ENCODE results near the gene KIF1B. TPM values are rescaled to one million over a fixed set of nuclear protein-coding genes. Genes with fewer than 3 reads are reported as not detected.

Gene KIF1B
- total RNA-seq, 1 experiment from 2014 or later, result 28.1 TPM

GRCh38 chr1:10280439-10281350, 70.3 kb downstream of the KIF1B start:
- intact Hi-C loops (cut with micrococcal nuclease), result no loop called here
- Histone ChIP-seq H3K9ac (ENCODE audit: low read length) (no peak overlapping the region), H3K9me3 (ENCODE audit: control insufficient read depth in 1 of 2, insufficient read depth in 1 of 2, low read depth in 1 of 2, low read length in 2 of 2) (no peaks in the 10 kb centered on the region), H3K79me2 (ENCODE audit: insufficient read depth, low read length) (no peaks in the 10 kb centered on the region), H3K4me3 (replicated peaks in 1 of 2; ENCODE audit: low read depth in 1 of 2, low read length in 2 of 2) (no peak overlapping the region), H4K20me1 (ENCODE audit: insufficient read depth) (no peaks in the 10 kb centered on the region), H3K27ac (ENCODE audit: low read depth, low read length) (no peak overlapping the region), H2AFZ (ENCODE audit: low read depth, low read length, poor library complexity, severe bottlenecking) (no peak overlapping the region), H3K4me2 (ENCODE audit: low read length) (no peak overlapping the region), H3K4me1 (ENCODE audit: control insufficient read depth in 1 of 2, insufficient read depth in 2 of 2, low read length in 2 of 2) (no peaks in the 10 kb centered on the region), H3K27me3 (ENCODE audit: insufficient read depth, low read length) (no peaks in the 10 kb centered on the region), H3K36me3 (ENCODE audit: control insufficient read depth in 1 of 2, insufficient read depth in 2 of 2, low read length in 2 of 2) (peaks cover 0 to 11% of the 10 kb centered on the region in 2 experiments; a peak in 1 of 4 replicates), H3K9me2 (ENCODE audit: insufficient read depth) (no peaks in the 10 kb centered on the region)
- BruUV-seq (replicated peaks), result no TSS peak
- ATAC-seq, result no peak
- no peak for DNase-seq (ENCODE audit: low read depth, low spot score)
- ChIA-PET POLR2A (no interaction called here), RAD21 (ENCODE audit: low non-redundant PET in 1 of 2, low total read pairs in 2 of 2, uncharacterized antibody in 2 of 2, unreplicated experiment in 2 of 2) (no interaction called here), CTCF (no interaction called here)
- TF ChIP-seq CBX3 (IDR thresholded peaks at IDR 0.05; ENCODE audit: low read depth) (no peak), POLR2A (IDR thresholded peaks at IDR 0.05; ENCODE audit: borderline replicate concordance, extremely low read depth, insufficient read depth, insufficient read length) (no peak), ZFX (IDR thresholded peaks at IDR 0.05) (no peak), EZH2 (IDR thresholded peaks at IDR 0.05) (no peak), ZBTB33 (IDR thresholded peaks at IDR 0.05; ENCODE audit: extremely low read depth, insufficient replicate concordance, low read length) (no peak), CEBPB (IDR thresholded peaks at IDR 0.05; ENCODE audit: low read depth) (no peak), FOSL1 (IDR thresholded peaks at IDR 0.05; ENCODE audit: low read depth) (no peak), EZH2phosphoT487 (IDR thresholded peaks at IDR 0.05; ENCODE audit: borderline replicate concordance) (no peak), JUND (IDR thresholded peaks at IDR 0.05) (no peak), SP1 (IDR thresholded peaks at IDR 0.05; ENCODE audit: low read depth) (no peak), SRF (IDR thresholded peaks at IDR 0.05; ENCODE audit: low read depth) (no peak), REST (IDR thresholded peaks at IDR 0.05; ENCODE audit: low read depth) (no peak), POLR2AphosphoS5 (IDR thresholded peaks at IDR 0.05; ENCODE audit: low read depth, low read length) (no peak), EGR1 (IDR thresholded peaks at IDR 0.05; ENCODE audit: low read depth) (no peak), TCF7L2 (IDR thresholded peaks at IDR 0.05; ENCODE audit: borderline replicate concordance, extremely low read depth, insufficient read depth, insufficient read length) (no peak), MAX (IDR thresholded peaks at IDR 0.05) (no peak), ATF3 (IDR thresholded peaks at IDR 0.05) (no peak), SIN3A (IDR thresholded peaks at IDR 0.05; ENCODE audit: low read depth) (no peak), ELF1 (IDR thresholded peaks at IDR 0.05; ENCODE audit: borderline replicate concordance, low read depth) (no peak), ZNF274 (IDR thresholded peaks at IDR 0.05; ENCODE audit: low read depth, low read length) (no peak)

Measured in HCT116 (cell line).